Left lung (tissue), 10 donors: ENCODE data around the gene CC2D2B. TPM values are rescaled to one million over a fixed set of nuclear protein-coding genes. Genes with fewer than 3 reads are reported as not detected.

Source experiments
- ATAC-seq: fragments of 200-7000 bp; cut with Tn5 transposase; one replicate; pipeline ENCODE4 v1.9.1; 2020; ENCODE audit warnings: moderate library complexity
- DNase-seq, 4 donors: peaks; one replicate each; pipeline ENCODE4 v3.0.0-alpha.2; 2013 to 2020
- H3K27ac ChIP-seq, 2 donors: fragments of 200-600 bp; sonication (generic) in 1 of 2; one replicate each; pipeline versions ENCODE4 v1.5.0 to v1.8.0; 2020 to 2021
- H3K27me3 ChIP-seq, 2 donors: fragments of 200-600 bp; sonication (generic) in 1 of 2; one replicate each; pipeline versions ENCODE4 v1.5.0 to v1.8.0; 2020 to 2021
- H3K36me3 ChIP-seq, 2 donors: fragments of 200-600 bp; sonication (generic) in 1 of 2; one replicate each; pipeline versions ENCODE4 v1.5.0 to v1.8.0; 2020 to 2021
- H3K4me1 ChIP-seq, 2 donors: fragments of 200-600 bp; one replicate each; pipeline ENCODE4 v1.8.0; 2021
- H3K4me3 ChIP-seq, 2 donors: fragments of 200-600 bp; sonication (generic) in 1 of 2; one replicate each; pipeline versions ENCODE4 v1.5.0 to v1.8.0; 2020 to 2021; ENCODE audit warnings: mild to moderate bottlenecking in 1 of 2
- H3K9me3 ChIP-seq, 2 donors: fragments of 200-600 bp; sonication (generic) in 1 of 2; one replicate each; pipeline versions ENCODE4 v1.5.0 to v1.8.0; 2020 to 2021
- CTCF ChIP-seq, 2 donors: fragments of 200-600 bp; sonication (generic) in 1 of 2; IDR thresholded peaks; one replicate each; pipeline versions ENCODE4 v1.5.0 to v1.8.0; 2021; ENCODE audit warnings: antibody characterized with exemption in 2 of 2
- intact Hi-C, 2 donors: fragments of 100-400 bp; cut with DNase I; formaldehyde crosslinking; loops; one replicate each; pipeline versions ENCODE4 v1.11.2 to v1.14.2; 2022
- microRNA-seq, 2 donors: library from miRNA; unstranded; fragments of <30 nt; microRNA quantifications; one replicate each; pipeline ENCODE4, GENCODE V29; 2019
- polyA plus RNA-seq, 6 donors: library from polyadenylated mRNA; unstranded; fragments of 120-200 nt; gene quantifications; one replicate each; pipeline ENCODE4 v1.2.1, GENCODE V29; 2013; ENCODE audit not compliant: insufficient read length in 6 of 6
- total RNA-seq, 2 donors: library from RNA; stranded (reverse); fragmentation: NEBNext Ultra II Directional; extraction: Animal tissue kit (Norgen Biotek cat#: 25700); gene quantifications; one replicate each; pipeline ENCODE4 v1.2.1, GENCODE V29; 2021
- donor health status: DM: no; HTN: yes; CAD: no.
- donor health status: DM: no; HTN: no; CAD: no.

CC2D2B gene
- total and polyA plus RNA-seq, 8 donors = 0.79 to 3.5 (median 2.0) TPM

DNA sequence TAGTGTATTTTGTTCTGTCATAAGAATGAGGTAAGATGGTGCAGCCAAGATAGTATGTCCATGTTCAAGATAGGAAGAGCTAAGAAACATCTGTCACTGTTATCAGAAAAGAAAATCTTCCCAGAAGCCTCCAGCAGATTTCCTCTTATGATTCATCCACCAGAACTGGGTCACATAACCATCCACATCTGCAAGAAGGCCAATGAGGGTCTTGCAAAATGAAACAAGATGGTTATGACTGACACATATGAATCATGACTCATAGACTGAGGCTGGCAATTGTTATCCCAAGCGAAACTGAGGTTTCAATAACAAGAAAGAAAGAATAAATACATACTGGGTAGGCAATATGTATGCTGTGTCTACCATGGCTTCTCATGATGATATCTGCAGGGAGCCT is 165.9 kb downstream of the CC2D2B start:
- Histone ChIP-seq H3K36me3 (no peaks in the 10 kb centered on the region), H3K27me3 (no peaks in the 10 kb centered on the region), H3K9me3 (no peaks in the 10 kb centered on the region), H3K27ac (no peak overlapping the region), H3K4me3 (no peak overlapping the region), H3K4me1 (no peaks in the 10 kb centered on the region)
- TF ChIP-seq CTCF (IDR thresholded peaks at IDR 0.05) = no peak
- ATAC-seq = no peak
- intact Hi-C loops = no loop called here
- DNase-seq = no peak

DNA sequence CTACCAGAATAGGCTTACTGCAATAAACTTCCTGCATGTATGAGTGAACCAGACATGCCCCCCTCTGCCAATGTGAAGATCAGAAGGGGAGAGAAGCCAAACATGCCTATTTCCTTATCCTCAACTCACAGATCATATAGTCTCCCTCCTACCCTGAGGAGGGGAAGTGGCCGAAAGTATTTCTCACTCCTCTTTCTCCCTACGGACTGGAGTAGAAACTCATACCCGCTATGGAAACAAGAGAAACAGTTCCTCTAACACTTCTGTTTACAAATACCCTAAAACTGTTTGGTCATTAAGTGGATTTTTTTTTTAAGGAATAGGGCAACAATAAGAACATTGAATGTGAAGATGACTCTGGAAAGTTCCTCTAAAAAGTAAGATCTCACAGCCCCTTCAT is 167.0 kb downstream of the CC2D2B start:
- intact Hi-C loops = no loop called here
- TF ChIP-seq CTCF (IDR thresholded peaks at IDR 0.05) = no peak
- ATAC-seq (no peak), DNase-seq (no peak)
- Histone ChIP-seq H3K27me3 (no peaks in the 10 kb centered on the region), H3K4me1 (no peaks in the 10 kb centered on the region), H3K4me3 (no peak overlapping the region), H3K27ac (no peak overlapping the region), H3K9me3 (no peaks in the 10 kb centered on the region), H3K36me3 (no peaks in the 10 kb centered on the region)

DNA sequence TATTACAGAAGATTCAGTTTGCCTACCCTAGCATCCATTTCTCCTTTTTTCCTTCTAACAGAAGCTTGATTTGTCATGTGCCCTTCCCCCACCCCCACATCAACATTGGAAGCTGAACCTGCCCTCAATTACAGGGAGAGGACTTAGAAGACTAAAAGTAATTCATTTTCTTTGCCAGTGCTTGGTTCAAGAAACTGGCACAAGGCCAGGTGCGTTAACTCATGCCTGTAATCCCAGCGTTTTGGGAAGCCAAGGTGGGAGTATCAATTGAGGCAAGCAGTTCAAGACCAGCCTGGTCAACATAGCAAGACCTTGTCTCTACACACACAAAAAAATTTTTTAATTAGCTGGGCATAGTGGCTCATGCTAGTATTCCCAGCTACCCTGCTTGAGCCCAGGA is 168.2 kb downstream of the CC2D2B start:
- DNase-seq (no peak), ATAC-seq (no peak)
- no peaks in the 10 kb centered on the region for H3K36me3 ChIP-seq
- no peaks in the 10 kb centered on the region for H3K9me3 ChIP-seq
- H3K4me3 ChIP-seq = no peak overlapping the region
- H3K27me3 ChIP-seq = no peaks in the 10 kb centered on the region
- no peaks in the 10 kb centered on the region for H3K4me1 ChIP-seq
- intact Hi-C loops = no loop called here
- no peak overlapping the region for H3K27ac ChIP-seq
- no peak for TF ChIP-seq CTCF (IDR thresholded peaks at IDR 0.05)

DNA sequence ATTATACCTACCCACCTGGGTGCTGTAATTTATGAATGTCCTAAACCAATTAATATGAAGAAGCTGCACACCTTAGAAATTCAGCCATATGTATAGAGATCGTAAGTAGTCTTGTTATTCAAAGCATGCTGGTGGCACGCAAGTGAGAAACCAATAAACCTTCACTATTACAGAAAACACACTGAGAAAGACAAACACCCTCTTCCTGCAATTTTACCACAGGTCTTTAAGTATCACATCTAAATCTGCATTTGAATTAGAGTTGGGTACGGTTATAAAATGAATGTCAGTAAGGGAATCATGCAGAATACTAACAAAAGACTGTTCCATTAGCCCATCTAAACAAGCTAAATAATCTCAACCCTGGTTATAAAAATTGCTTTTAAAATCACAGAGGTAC is 169.4 kb downstream of the CC2D2B start:
- H3K4me3 ChIP-seq = no peak overlapping the region
- intact Hi-C loops = no loop called here
- TF ChIP-seq CTCF (IDR thresholded peaks at IDR 0.05) = no peak
- ATAC-seq (no peak), DNase-seq (no peak)
- no peaks in the 10 kb centered on the region for H3K9me3 ChIP-seq
- no peaks in the 10 kb centered on the region for H3K27me3 ChIP-seq
- H3K36me3 ChIP-seq = no peaks in the 10 kb centered on the region
- no peak overlapping the region for H3K27ac ChIP-seq
- H3K4me1 ChIP-seq = no peaks in the 10 kb centered on the region

DNA sequence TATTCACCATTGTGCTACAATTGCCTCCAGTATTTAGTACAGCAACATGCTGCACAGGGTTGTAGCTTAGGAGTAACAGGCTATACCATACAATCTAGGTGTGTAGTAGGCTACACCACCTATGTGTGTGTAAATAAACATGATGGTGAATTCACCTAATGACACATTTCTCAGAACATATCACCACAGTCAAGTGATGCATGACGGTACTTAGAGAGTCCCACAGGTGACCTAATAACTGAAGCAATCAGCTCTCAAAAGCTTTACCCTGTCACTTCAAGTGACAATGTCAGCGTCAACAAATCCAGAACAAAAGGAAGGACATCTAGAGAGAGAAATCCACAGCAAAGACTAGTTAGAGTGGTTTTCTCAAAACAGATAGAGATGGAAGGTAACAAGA is 174.4 kb downstream of the CC2D2B start:
- TF ChIP-seq CTCF (IDR thresholded peaks at IDR 0.05) = no peak
- Histone ChIP-seq H3K27me3 (no peaks in the 10 kb centered on the region), H3K27ac (no peak overlapping the region), H3K4me3 (no peak overlapping the region), H3K36me3 (no peaks in the 10 kb centered on the region), H3K4me1 (no peaks in the 10 kb centered on the region), H3K9me3 (no peaks in the 10 kb centered on the region)
- DNase-seq (no peak), ATAC-seq (no peak)
- intact Hi-C loops = no loop called here

Small RNAs within 50 kb of the gene (microRNA-seq; reads per million reads assigned to microRNA genes)
- 8.6 to 11.9 reads per million in 2 donors for gene MIR3157

Other genes with a start within 250 kb of the CC2D2B start
- gene TCTN3, start 214.0 kb upstream of the CC2D2B start, total RNA-seq = 10 to 100 TPM; 36.2 to 43.8 TPM
- gene TCTN3, start 214.0 kb upstream of the CC2D2B start, polyA plus RNA-seq = 10 to 100 TPM; 57.3 to 65.1 (median 61.7) TPM
- 10 to 100 TPM; 31.4 to 37.6 TPM for gene ENTPD1, start 151.8 kb upstream of the CC2D2B start, total RNA-seq
- gene ENTPD1, start 151.8 kb upstream of the CC2D2B start, polyA plus RNA-seq = 10 to 100 TPM; 20.2 to 29.4 (median 22.8) TPM
- gene CCNJ, start 135.6 kb downstream of the CC2D2B start, total RNA-seq = 1 to 10 TPM; 7.9 TPM
- 10 to 100 TPM; 15.3 to 17.7 (median 16.9) TPM for gene CCNJ, start 135.6 kb downstream of the CC2D2B start, polyA plus RNA-seq
- 10 to 100 TPM; 19.5 to 23.1 TPM for gene ZNF518A, start 222.3 kb downstream of the CC2D2B start, total RNA-seq
- 10 to 100 TPM; 47.5 to 55.1 (median 50.8) TPM for gene ZNF518A, start 222.3 kb downstream of the CC2D2B start, polyA plus RNA-seq